IMR-90 (cell line): ENCODE results near the gene TREM2. TPM values are rescaled to one million over a fixed set of nuclear protein-coding genes. Genes with fewer than 3 reads are reported as not detected.
A peak's percentile ranks its signal among the peaks of the same experiment; 100 is the strongest.

Source experiments
- ATAC-seq: fragments of 200-7000 bp; cut with Tn5 transposase; 2 replicates; pipeline ENCODE4 v1.9.1; 2020; ENCODE audit warnings: low read depth, mild to moderate bottlenecking, moderate library complexity
- BruUV-seq: library from RNA; stranded (reverse); fragments of 400-500 nt; replicated peaks from 2 replicates; lab custom pipeline; 2021; lab: Mats Ljungman, UMichigan
- CTCF ChIA-PET: fragments of 300-600 bp; formaldehyde crosslinking; extraction: SDS; loops from one replicate; lab custom pipeline; 2021; ENCODE audit warnings: antibody characterized with exemption; lab: Yijun Ruan, JAX
- POLR2A ChIA-PET: fragments of 300-600 bp; sonication (Branson Sonifier 250); formaldehyde crosslinking; loops from one replicate; lab custom pipeline; 2022; ENCODE audit warnings: antibody characterized with exemption; ENCODE audit not compliant: unreplicated experiment; lab: Charles Lee
- DNase-seq: peaks from one replicate; pipeline ENCODE4 v3.0.0; 2013
- H2AFZ ChIP-seq: replicated peaks from 2 replicates; pipeline ENCODE3; 2013; ENCODE audit warnings: low read length, mild to moderate bottlenecking; ENCODE audit not compliant: poor library complexity
- H2AK5ac ChIP-seq: 2 replicates; pipeline ENCODE4 v1.6.1; 2013; ENCODE audit warnings: low read depth, low read length, inconsistent platforms
- H2AK9ac ChIP-seq: replicated peaks from 2 replicates; pipeline ENCODE3; 2013; ENCODE audit warnings: mild to moderate bottlenecking, low read depth, low read length, moderate library complexity; ENCODE audit not compliant: poor library complexity
- H2BK120ac ChIP-seq: 2 replicates; pipeline ENCODE4 v1.6.1; 2013; ENCODE audit warnings: low read depth, low read length, inconsistent platforms
- H2BK15ac ChIP-seq: 3 replicates; pipeline ENCODE4 v1.6.1; 2013; ENCODE audit warnings: low read depth, low read length, inconsistent platforms
- H2BK20ac ChIP-seq: 2 replicates; pipeline ENCODE4 v1.6.1; 2013; ENCODE audit warnings: low read depth, mild to moderate bottlenecking, inconsistent platforms, low read length, moderate library complexity
- H2BK5ac ChIP-seq: 2 replicates; pipeline ENCODE4 v1.6.1; 2013; ENCODE audit warnings: mild to moderate bottlenecking, low read depth, low read length, inconsistent platforms; ENCODE audit not compliant: poor library complexity, severe bottlenecking
- H3K14ac ChIP-seq: replicated peaks from 2 replicates; pipeline ENCODE4 v1.6.1; 2013; ENCODE audit warnings: low read depth, low read length, inconsistent platforms
- H3K18ac ChIP-seq: 2 replicates; pipeline ENCODE4 v1.6.1; 2013; ENCODE audit warnings: low read depth, low read length, control low read depth
- H3K23ac ChIP-seq: 2 replicates; pipeline ENCODE4 v1.6.1; 2013; ENCODE audit warnings: low read depth, low read length, inconsistent platforms
- H3K27ac ChIP-seq: 2 replicates; pipeline ENCODE4 v1.5.1; 2013; ENCODE audit warnings: mild to moderate bottlenecking, control low read depth, low read length; ENCODE audit not compliant: insufficient read depth
- H3K27me3 ChIP-seq: 2 replicates; pipeline ENCODE4 v1.6.1; 2013; ENCODE audit warnings: low read length; ENCODE audit not compliant: control insufficient read depth, insufficient read depth
- H3K36me3 ChIP-seq: 2 replicates; pipeline ENCODE4 v1.6.1; 2013; ENCODE audit warnings: low read length, mixed read lengths; ENCODE audit not compliant: control insufficient read depth, insufficient read depth
- H3K4ac ChIP-seq: 2 replicates; pipeline ENCODE4 v1.6.1; 2013; ENCODE audit warnings: low read depth, low read length, inconsistent platforms
- H3K4me1 ChIP-seq: 2 replicates; pipeline ENCODE4 v1.6.1; 2013; ENCODE audit warnings: low read length, mixed read lengths; ENCODE audit not compliant: control insufficient read depth, insufficient read depth
- H3K4me2 ChIP-seq: 2 replicates; pipeline ENCODE4 v1.6.1; 2013; ENCODE audit warnings: low read depth, mild to moderate bottlenecking, control low read depth, low read length, moderate library complexity
- H3K4me3 ChIP-seq: 2 replicates; pipeline ENCODE4 v1.5.1; 2013; ENCODE audit warnings: low read depth, mild to moderate bottlenecking, control low read depth, low read length, moderate library complexity; ENCODE audit not compliant: insufficient read depth
- H3K56ac ChIP-seq: 2 replicates; pipeline ENCODE4 v1.6.1; 2013; ENCODE audit warnings: low read length, inconsistent platforms; ENCODE audit not compliant: insufficient read depth; ENCODE audit errors: extremely low read depth
- H3K79me1 ChIP-seq, 2 experiments: 2 replicates each; pipeline ENCODE4 v1.6.1; 2013; ENCODE audit warnings: low read length in 2 of 2, inconsistent platforms in 1 of 2, low read depth in 1 of 2
- H3K9ac ChIP-seq: 2 replicates; pipeline ENCODE4 v1.6.1; 2013; ENCODE audit warnings: low read depth, low read length, control low read depth
- H3K9me1 ChIP-seq: 2 replicates; pipeline ENCODE4 v1.6.1; 2013; ENCODE audit warnings: low read length, inconsistent platforms; ENCODE audit not compliant: insufficient read depth
- H3K9me3 ChIP-seq: 2 replicates; pipeline ENCODE4 v1.6.1; 2013; ENCODE audit warnings: low read length; ENCODE audit not compliant: control insufficient read depth, insufficient read depth
- H4K20me1 ChIP-seq: 2 replicates; pipeline ENCODE4 v1.6.1; 2013; ENCODE audit warnings: low read length, inconsistent platforms; ENCODE audit not compliant: insufficient read depth
- H4K5ac ChIP-seq: 2 replicates; pipeline ENCODE4 v1.6.1; 2013; ENCODE audit warnings: mild to moderate bottlenecking, low read depth, low read length, control low read depth
- H4K8ac ChIP-seq, 2 experiments: 2 replicates each; pipeline ENCODE4 v1.6.1; 2013; ENCODE audit warnings: low read depth in 2 of 2, low read length in 2 of 2, control low read depth in 1 of 2, inconsistent platforms in 1 of 2
- H4K91ac ChIP-seq: 2 replicates; pipeline ENCODE4 v1.6.1; 2013; ENCODE audit warnings: low read depth, low read length, inconsistent platforms; ENCODE audit not compliant: insufficient read depth
- BHLHE40 ChIP-seq: fragments of 150-350 bp; IDR thresholded peaks from 2 replicates; pipeline ENCODE4 v1.6.1; 2016; ENCODE audit warnings: mild to moderate bottlenecking, low read depth, low read length
- FOS ChIP-seq: fragments of 150-350 bp; IDR thresholded peaks from 2 replicates; pipeline ENCODE4 v1.6.1; 2016; ENCODE audit warnings: low read depth, low read length
- MAFK ChIP-seq: IDR thresholded peaks from 2 replicates; pipeline ENCODE4 v1.6.1; 2012; ENCODE audit warnings: low read depth, low read length, improper control_type of control experiment
- MXI1 ChIP-seq: IDR thresholded peaks from 2 replicates; pipeline ENCODE4 v1.6.1; 2012; ENCODE audit warnings: low read depth, mild to moderate bottlenecking, low read length, moderate library complexity, borderline replicate concordance
- NFE2L2 ChIP-seq: fragments of 150-350 bp; IDR thresholded peaks from 2 replicates; pipeline ENCODE4 v1.6.1; 2016; ENCODE audit warnings: low read depth, mild to moderate bottlenecking, low read length
- RAD21 ChIP-seq: IDR thresholded peaks from 2 replicates; pipeline ENCODE4 v1.6.1; 2012; ENCODE audit warnings: low read length, improper control_type of control experiment
- RFX5 ChIP-seq: IDR thresholded peaks from 2 replicates; pipeline ENCODE4 v1.8.0; 2012; ENCODE audit warnings: low read depth, mild to moderate bottlenecking, low read length, moderate library complexity
- SMC3 ChIP-seq: fragments of 150-350 bp; IDR thresholded peaks from 2 replicates; pipeline ENCODE4 v1.6.1; 2016; ENCODE audit warnings: low read depth, mild to moderate bottlenecking, antibody characterized with exemption, low read length, moderate library complexity
- WGBS, 2 experiments: methylation state at CpG; one replicate each; pipeline versions ENCODE4 v1.1.5 to v1.1.7; 2013; ENCODE audit warnings: missing lambda C conversion rate in 2 of 2; ENCODE audit not compliant: insufficient read length in 1 of 2; ENCODE audit errors: extremely low coverage in 2 of 2; 5-methylcytosine and 5-hydroxymethylcytosine counted together
- dilution Hi-C: fragments of 300-500 bp; cut with HindIII; formaldehyde crosslinking; loops from one replicate; pipeline ENCODE4 v1.14.3; 2018; ENCODE audit warnings: low sequenced_read_pairs; ENCODE audit not compliant: unreplicated experiment
- in situ Hi-C: fragments of 300-500 bp; cut with MboI; formaldehyde crosslinking; loops from 3 replicates; pipeline ENCODE4 v1.14.3; 2019; ENCODE audit warnings: low sequenced_read_pairs, inconsistent platforms, mixed read lengths
- intact Hi-C: fragments of 100-400 bp; cut with micrococcal nuclease; formaldehyde crosslinking; loops from 2 replicates; pipeline ENCODE4 v1.10.0; 2022
- polyA plus RNA-seq, 3 experiments: library from polyadenylated mRNA; depleted of rRNA; stranded (reverse); fragments of >200 nt; gene quantifications; 2 replicates each; pipeline ENCODE4 v1.2.3, GENCODE V29; 2012; ENCODE audit warnings: low replicate concordance in 1 of 3
- total RNA-seq: library from RNA; depleted of rRNA; stranded (reverse); fragments of >200 nt; gene quantifications from 2 replicates; pipeline ENCODE4 v1.2.3, GENCODE V29; 2012

Gene TREM2
- total and polyA plus RNA-seq, 2 of the 4 experiments (the other 2 are of a cell fraction), result not detected

DNA sequence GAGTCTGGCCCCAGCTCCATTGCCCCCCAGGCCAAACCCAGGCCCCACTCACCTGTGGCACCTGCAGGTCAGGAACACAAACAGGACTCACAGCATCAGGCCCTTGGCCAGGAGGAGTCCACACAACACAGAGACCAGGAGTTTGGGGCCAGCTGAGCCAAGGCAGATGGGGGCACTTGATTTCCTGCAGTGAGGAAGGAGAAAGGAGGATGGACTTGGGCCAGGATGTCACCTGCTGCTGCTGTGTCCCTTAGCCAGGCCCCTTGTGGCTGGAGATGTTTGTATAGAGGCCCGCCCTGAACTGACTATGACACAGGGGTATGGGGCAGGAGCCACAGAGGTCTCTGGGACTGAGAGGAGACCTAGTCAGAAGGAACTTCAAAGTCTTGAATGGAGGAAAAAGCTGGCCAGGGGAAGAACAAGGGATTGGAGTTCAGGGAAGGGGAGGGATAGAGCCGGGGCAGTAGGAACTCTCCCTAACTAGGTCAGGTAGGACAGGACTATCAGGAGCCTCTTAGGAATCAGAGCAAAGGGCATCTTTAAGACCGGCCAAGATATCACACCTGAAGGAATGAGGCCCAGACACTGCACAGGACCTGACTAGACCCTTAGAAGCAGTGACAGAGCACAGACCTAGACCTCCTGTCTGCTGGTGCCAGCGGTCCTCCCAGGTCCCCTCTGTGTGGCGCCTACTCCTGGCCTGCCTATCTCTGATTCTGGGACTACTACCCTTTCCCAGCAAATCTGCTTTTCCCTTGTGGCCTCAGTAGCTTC is 46.8 kb upstream of the TREM2 start:
- no peaks in the 10 kb centered on the region for H3K4me1 ChIP-seq
- TF ChIP-seq RFX5 (no peak), MXI1 (no peak), BHLHE40 (no peak), MAFK (no peak), FOS (no peak), RAD21 (no peak), NFE2L2 (no peak), SMC3 (no peak)
- H2AK9ac ChIP-seq, result no peak overlapping the region
- no peaks in the 10 kb centered on the region for H3K27me3 ChIP-seq
- no peak overlapping the region for H3K4ac ChIP-seq
- no peaks in the 10 kb centered on the region for H3K9me1 ChIP-seq
- H3K9ac ChIP-seq, result no peak overlapping the region
- H2AK5ac ChIP-seq, result no peak overlapping the region
- H2BK15ac ChIP-seq, result no peak overlapping the region
- peak overlapping the region; percentile 51 for H2AFZ ChIP-seq
- H3K14ac ChIP-seq, result no peak overlapping the region
- H3K79me1 ChIP-seq, result no peaks in the 10 kb centered on the region
- H3K4me2 ChIP-seq, result no peak overlapping the region
- ATAC-seq, result no peak
- H3K56ac ChIP-seq, result no peak overlapping the region
- no peaks in the 10 kb centered on the region for H3K9me3 ChIP-seq
- WGBS, 2 experiments, result 50% methylated on average over 1 of the region's 5 CpGs; no CpG with 5 or more reads in 1 of the 2 experiments
- DNase-seq, result no peak
- in situ Hi-C loops, result no loop called here
- H3K4me3 ChIP-seq, result no peak overlapping the region
- H3K18ac ChIP-seq, result no peak overlapping the region
- no peak overlapping the region for H2BK20ac ChIP-seq
- ChIA-PET CTCF (interaction anchor here (0.6 kb wide), 1 partner anchor 49 kb away, joined by 3 read pairs; no protein-coding TSS in a partner anchor), POLR2A (no interaction called here)
- no peak overlapping the region for H4K8ac ChIP-seq
- BruUV-seq, result no TSS peak
- H4K91ac ChIP-seq, result no peak overlapping the region
- H3K27ac ChIP-seq, result no peak overlapping the region
- no peaks in the 10 kb centered on the region for H4K20me1 ChIP-seq
- H3K36me3 ChIP-seq, result no peaks in the 10 kb centered on the region
- dilution Hi-C loops, result no loop called here
- H2BK5ac ChIP-seq, result no peak overlapping the region
- H4K5ac ChIP-seq, result no peak overlapping the region
- no peak overlapping the region for H3K23ac ChIP-seq
- no peak overlapping the region for H2BK120ac ChIP-seq
- intact Hi-C loops, result no loop called here
